Mesothelial cell of epicardium (in vitro differentiated cells): ENCODE data around the gene DAAM2. TPM values are rescaled to one million over a fixed set of nuclear protein-coding genes. Genes with fewer than 3 reads are reported as not detected.

ENCODE experiments used
- DNase-seq, 2 experiments: peaks; one replicate each; pipeline ENCODE4 v3.0.0; 2021; ENCODE audit warnings: low spot score in 2 of 2; ENCODE audit not compliant: unreplicated experiment in 2 of 2
- H3K27ac Mint-ChIP-seq: 2 replicates; pipeline ENCODE4 v1.8.0; 2021; ENCODE audit warnings: mixed read lengths
- H3K27me3 Mint-ChIP-seq: 2 replicates; pipeline ENCODE4 v1.8.0; 2021; ENCODE audit warnings: low read depth, mixed read lengths
- H3K36me3 Mint-ChIP-seq: 2 replicates; pipeline ENCODE4 v1.8.0; 2021; ENCODE audit warnings: mixed read lengths
- H3K4me1 Mint-ChIP-seq: 2 replicates; pipeline ENCODE4 v1.8.0; 2021; ENCODE audit warnings: mixed read lengths
- H3K4me3 Mint-ChIP-seq: 2 replicates; pipeline ENCODE4 v1.8.0; 2021; ENCODE audit warnings: mild to moderate bottlenecking, moderate library complexity, mixed read lengths
- H3K9me3 Mint-ChIP-seq: 2 replicates; pipeline ENCODE4 v1.8.0; 2021; ENCODE audit warnings: mixed read lengths
- total RNA-seq: library from RNA; stranded (reverse); gene quantifications from 3 replicates; pipeline ENCODE4 v1.2.1, GENCODE V29; 2021
- TF ChIP-seq, protein P1 (sequence below): fragments of 200-600 bp; sonication (generic); IDR thresholded peaks from one replicate; pipeline ENCODE4 v1.5.0; 2021; ENCODE audit warnings: antibody characterized with exemption; ENCODE audit not compliant: unreplicated experiment

DAAM2 gene
- total RNA-seq, 1 donor from 2014 or later = 13.7 TPM

DNA sequence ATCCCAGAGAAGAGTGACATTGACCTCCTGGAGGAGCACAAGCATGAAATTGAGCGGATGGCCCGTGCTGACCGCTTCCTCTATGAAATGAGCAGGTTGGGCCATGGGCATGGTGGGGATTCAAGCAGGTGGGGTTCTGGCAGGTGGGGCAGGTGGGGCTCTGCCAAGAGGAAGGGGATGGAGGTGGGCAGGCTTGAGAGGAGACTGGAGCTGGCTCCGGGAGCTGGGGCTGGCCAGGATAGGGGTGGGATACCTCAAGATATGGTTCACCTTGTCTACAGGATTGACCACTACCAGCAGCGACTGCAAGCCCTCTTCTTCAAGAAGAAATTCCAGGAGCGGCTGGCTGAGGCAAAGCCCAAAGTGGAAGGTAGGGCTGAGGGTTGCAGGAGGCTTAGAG, 99.2 kb downstream of the DAAM2 start:
- peaks cover 2% of the 10 kb centered on the region for H3K27me3 Mint-ChIP-seq
- H3K27ac Mint-ChIP-seq = no peak overlapping the region
- H3K4me3 Mint-ChIP-seq = no peak overlapping the region
- H3K36me3 Mint-ChIP-seq = peaks cover 3% of the 10 kb centered on the region
- TF ChIP-seq, protein P1, sequence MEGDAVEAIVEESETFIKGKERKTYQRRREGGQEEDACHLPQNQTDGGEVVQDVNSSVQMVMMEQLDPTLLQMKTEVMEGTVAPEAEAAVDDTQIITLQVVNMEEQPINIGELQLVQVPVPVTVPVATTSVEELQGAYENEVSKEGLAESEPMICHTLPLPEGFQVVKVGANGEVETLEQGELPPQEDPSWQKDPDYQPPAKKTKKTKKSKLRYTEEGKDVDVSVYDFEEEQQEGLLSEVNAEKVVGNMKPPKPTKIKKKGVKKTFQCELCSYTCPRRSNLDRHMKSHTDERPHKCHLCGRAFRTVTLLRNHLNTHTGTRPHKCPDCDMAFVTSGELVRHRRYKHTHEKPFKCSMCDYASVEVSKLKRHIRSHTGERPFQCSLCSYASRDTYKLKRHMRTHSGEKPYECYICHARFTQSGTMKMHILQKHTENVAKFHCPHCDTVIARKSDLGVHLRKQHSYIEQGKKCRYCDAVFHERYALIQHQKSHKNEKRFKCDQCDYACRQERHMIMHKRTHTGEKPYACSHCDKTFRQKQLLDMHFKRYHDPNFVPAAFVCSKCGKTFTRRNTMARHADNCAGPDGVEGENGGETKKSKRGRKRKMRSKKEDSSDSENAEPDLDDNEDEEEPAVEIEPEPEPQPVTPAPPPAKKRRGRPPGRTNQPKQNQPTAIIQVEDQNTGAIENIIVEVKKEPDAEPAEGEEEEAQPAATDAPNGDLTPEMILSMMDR = no peak
- H3K9me3 Mint-ChIP-seq = no peaks in the 10 kb centered on the region
- H3K4me1 Mint-ChIP-seq = peaks cover 14% of the 10 kb centered on the region
- no peak for DNase-seq

DNA sequence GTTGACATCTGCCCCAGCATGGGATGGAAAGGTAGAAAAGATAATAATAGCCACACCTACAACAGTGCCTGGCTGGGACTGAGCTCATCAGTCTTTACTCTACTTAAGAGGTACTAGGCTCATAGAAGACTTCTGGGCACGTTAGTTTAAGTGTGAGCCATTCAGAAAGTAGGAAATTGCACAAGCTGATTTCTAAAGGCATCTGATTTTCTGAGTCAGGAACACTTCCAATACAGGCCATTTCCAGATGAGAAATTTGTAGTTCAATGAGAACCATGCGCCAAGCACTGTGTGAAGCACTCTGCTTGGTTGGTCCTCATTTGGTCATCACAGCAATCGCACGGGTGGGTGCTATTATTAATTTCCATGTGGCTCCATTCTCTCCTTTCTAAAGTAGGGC, 99.8 kb downstream of the DAAM2 start:
- Mint-ChIP-seq H3K27ac (no peak overlapping the region), H3K9me3 (no peaks in the 10 kb centered on the region), H3K4me1 (peaks cover 14% of the 10 kb centered on the region), H3K36me3 (peaks cover 4% of the 10 kb centered on the region), H3K4me3 (no peak overlapping the region), H3K27me3 (peaks cover 2% of the 10 kb centered on the region)
- no peak for DNase-seq
- TF ChIP-seq, protein P1 = no peak

DNA sequence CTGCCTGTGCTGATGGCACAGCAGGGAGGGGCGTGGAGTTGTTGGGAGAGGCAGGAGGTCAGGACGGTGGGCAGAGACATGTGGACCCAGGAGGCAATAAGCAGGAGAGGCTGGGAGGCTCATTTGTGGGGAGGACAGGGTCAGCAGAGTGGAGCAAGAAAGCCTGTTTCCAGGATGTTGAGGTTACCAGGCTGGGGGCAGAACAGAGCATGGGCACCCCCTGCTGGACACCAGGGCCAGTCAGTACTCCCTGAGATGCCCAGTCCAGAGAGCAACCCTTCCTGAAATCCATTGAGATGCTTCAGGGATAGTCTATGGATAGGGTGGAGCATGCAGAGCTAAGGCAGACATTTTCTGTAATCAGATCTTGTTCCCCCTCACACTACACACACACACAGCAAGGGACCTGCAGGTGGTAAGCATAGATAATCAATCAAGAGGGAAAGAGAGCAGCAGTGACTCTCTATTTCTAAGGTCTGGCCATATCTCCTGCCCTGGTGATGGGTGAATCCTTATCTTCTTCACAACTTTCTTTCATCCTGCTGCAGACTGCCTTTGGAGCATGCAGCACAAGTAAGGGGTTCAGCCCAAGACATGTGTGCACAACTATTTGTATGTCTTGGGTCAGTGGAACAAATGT, 100.4 kb downstream of the DAAM2 start:
- Mint-ChIP-seq H3K27me3 (peaks cover 2% of the 10 kb centered on the region), H3K4me3 (no peak overlapping the region), H3K36me3 (peaks cover 4% of the 10 kb centered on the region), H3K9me3 (no peaks in the 10 kb centered on the region), H3K4me1 (peaks cover 10% of the 10 kb centered on the region), H3K27ac (no peak overlapping the region)
- TF ChIP-seq, protein P1 = no peak
- peak in 1 of 2 experiments; percentile 71 for DNase-seq

DNA sequence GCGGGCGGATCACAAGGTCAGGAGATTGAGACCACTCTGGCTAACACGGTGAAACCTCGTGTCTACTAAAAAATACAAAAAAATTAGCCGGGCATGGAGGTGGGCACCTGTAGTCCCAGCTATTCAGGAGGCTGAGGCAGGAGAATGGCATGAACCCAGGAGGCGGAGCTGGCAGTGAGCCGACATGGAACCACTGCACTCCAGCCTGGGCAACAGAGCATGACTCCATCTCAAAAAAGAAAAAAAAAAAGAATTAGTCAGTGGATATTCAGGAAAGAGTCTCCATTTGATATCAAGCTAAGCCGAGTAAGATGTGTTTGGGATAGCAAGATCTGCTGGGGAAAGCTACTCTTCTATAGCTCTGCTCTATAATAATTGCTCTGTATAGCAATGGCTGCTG, 101.1 kb downstream of the DAAM2 start:
- Mint-ChIP-seq H3K27me3 (peaks cover 2% of the 10 kb centered on the region), H3K36me3 (peaks cover 4% of the 10 kb centered on the region), H3K4me1 (peaks cover 3% of the 10 kb centered on the region), H3K4me3 (no peak overlapping the region), H3K9me3 (no peaks in the 10 kb centered on the region), H3K27ac (no peak overlapping the region)
- DNase-seq = no peak
- TF ChIP-seq, protein P1 = no peak

DNA sequence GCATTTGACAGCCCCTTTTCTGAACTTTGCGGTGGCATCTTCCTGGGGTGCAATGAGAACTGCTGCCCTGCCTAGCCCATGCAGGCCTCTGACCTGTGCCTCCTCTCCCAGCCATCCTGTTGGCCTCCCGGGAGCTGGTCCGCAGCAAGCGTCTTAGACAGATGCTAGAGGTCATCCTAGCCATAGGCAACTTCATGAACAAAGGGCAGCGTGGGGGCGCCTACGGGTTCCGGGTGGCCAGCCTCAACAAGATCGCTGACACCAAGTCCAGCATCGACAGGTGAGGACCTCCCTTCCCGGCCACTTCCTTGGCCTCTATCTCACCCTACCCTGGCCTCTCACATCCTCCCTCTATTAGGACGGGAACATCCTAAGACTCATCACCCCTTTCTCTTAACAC, 104.5 kb downstream of the DAAM2 start:
- no peak overlapping the region for H3K27ac Mint-ChIP-seq
- TF ChIP-seq, protein P1 = no peak
- H3K27me3 Mint-ChIP-seq = no peaks in the 10 kb centered on the region
- H3K36me3 Mint-ChIP-seq = peaks cover 2% of the 10 kb centered on the region
- no peak for DNase-seq
- H3K4me3 Mint-ChIP-seq = no peak overlapping the region
- H3K4me1 Mint-ChIP-seq = no peaks in the 10 kb centered on the region
- no peaks in the 10 kb centered on the region for H3K9me3 Mint-ChIP-seq
